ENCODE results near the gene IL1RAP. TPM values are rescaled to one million over a fixed set of nuclear protein-coding genes. Genes with fewer than 3 reads are reported as not detected.
A peak's percentile ranks its signal among the peaks of the same experiment; 100 is the strongest.

Gene IL1RAP
- total and polyA plus RNA-seq, 2 experiments from 2014 or later, result 3.6 to 5.0 TPM

DNA sequence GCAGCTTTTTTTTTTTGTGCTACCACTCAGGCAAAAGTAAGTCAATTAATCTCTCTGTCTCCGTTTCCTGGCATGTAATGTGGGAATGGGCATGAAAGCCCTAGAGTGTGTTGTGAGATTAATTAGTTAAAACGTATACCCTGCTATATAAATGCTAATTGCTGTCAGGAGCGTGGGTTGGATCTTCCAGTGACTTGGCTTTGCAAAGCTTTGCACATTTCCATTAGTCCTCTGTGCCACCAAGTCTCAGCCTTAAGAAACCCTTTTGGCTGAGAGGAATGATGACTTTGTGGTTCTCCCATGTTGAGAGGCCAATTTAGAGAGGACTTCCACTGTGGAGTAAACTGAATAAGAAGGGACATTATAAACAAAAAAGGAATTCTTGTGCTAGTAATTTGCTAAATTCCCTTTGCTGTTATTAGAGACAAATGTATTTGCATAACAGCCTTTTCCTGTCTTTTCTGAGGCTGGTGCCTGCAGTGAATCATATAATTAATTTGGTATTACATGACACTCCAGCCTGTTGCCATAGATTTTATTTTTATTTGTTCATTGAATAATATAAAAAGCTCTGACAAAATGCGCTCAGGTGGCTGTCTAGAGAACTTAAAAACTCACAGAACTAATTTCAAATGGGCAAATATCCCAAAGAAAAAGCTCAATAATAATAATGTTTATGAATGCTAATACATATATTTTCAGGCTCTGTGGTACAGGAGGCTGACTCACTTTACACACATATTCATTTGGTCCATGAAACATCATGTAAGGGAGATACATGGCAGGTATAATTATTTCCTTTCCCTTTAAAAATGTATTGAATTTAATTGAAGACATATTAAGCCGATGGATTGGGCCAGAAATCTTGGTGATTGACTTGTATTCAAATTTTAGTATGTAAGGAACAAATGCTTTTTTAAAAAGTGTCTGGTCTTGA, 82.7 kb downstream of the IL1RAP start:
- Histone ChIP-seq H3K4me3 (no peak overlapping the region), H3F3A (replicated peaks; ENCODE audit: low read depth) (no peaks in the 10 kb centered on the region), H3K36me3 (ENCODE audit: insufficient read depth) (no peaks in the 10 kb centered on the region), H3K27ac (ENCODE audit: low read depth) (peak overlapping the region; percentile 36; the same call in 1 of the 2 replicates), H3K9me2 (ENCODE audit: insufficient read depth) (no peaks in the 10 kb centered on the region), H2AFZ (no peak overlapping the region), H3K4me2 (no peak overlapping the region), H3K4me1 (ENCODE audit: insufficient read depth) (peaks cover 11% of the 10 kb centered on the region), H4K20me1 (replicated peaks; ENCODE audit: insufficient read depth) (no peaks in the 10 kb centered on the region), H3K27me3 (ENCODE audit: insufficient read depth) (no peaks in the 10 kb centered on the region), H3K79me2 (replicated peaks; ENCODE audit: insufficient read depth) (no peaks in the 10 kb centered on the region)
- no peaks in the 10 kb centered on the region for H3K36me3 Mint-ChIP-seq (ENCODE audit: low read depth)
- ATAC-seq, result no peak
- no peak overlapping the region for H3K4me3 Mint-ChIP-seq
- no peaks in the 10 kb centered on the region for H3K9me3 Mint-ChIP-seq
- TF ChIP-seq CREB1 (CRISPR knock-in tag; IDR thresholded peaks at IDR 0.05; ENCODE audit: low read depth) (no peak), NANOG (IDR thresholded peaks at IDR 0.05; ENCODE audit: borderline replicate concordance) (no peak), EZH2phosphoT487 (IDR thresholded peaks at IDR 0.05; ENCODE audit: unreplicated experiment) (no peak), ZNF331 (CRISPR knock-in tag; IDR thresholded peaks at IDR 0.05; ENCODE audit: low read depth) (no peak), ZNF114 (CRISPR knock-in tag; IDR thresholded peaks at IDR 0.05) (no peak), STAT1 (IDR thresholded peaks at IDR 0.05; ENCODE audit: unreplicated experiment) (no peak), EZH2 (IDR thresholded peaks at IDR 0.05; ENCODE audit: low read depth, unreplicated experiment) (no peak), JUNB (IDR thresholded peaks at IDR 0.05; ENCODE audit: unreplicated experiment) (no peak), POLR2AphosphoS5 (IDR thresholded peaks at IDR 0.05; ENCODE audit: low read depth) (no peak)
- TF ChIP-seq, protein P1, sequence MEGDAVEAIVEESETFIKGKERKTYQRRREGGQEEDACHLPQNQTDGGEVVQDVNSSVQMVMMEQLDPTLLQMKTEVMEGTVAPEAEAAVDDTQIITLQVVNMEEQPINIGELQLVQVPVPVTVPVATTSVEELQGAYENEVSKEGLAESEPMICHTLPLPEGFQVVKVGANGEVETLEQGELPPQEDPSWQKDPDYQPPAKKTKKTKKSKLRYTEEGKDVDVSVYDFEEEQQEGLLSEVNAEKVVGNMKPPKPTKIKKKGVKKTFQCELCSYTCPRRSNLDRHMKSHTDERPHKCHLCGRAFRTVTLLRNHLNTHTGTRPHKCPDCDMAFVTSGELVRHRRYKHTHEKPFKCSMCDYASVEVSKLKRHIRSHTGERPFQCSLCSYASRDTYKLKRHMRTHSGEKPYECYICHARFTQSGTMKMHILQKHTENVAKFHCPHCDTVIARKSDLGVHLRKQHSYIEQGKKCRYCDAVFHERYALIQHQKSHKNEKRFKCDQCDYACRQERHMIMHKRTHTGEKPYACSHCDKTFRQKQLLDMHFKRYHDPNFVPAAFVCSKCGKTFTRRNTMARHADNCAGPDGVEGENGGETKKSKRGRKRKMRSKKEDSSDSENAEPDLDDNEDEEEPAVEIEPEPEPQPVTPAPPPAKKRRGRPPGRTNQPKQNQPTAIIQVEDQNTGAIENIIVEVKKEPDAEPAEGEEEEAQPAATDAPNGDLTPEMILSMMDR (conservative IDR thresholded peaks at IDR 0.05; ENCODE audit: low read depth in 2 of 2), result no peak
- TF ChIP-seq, protein P2, sequence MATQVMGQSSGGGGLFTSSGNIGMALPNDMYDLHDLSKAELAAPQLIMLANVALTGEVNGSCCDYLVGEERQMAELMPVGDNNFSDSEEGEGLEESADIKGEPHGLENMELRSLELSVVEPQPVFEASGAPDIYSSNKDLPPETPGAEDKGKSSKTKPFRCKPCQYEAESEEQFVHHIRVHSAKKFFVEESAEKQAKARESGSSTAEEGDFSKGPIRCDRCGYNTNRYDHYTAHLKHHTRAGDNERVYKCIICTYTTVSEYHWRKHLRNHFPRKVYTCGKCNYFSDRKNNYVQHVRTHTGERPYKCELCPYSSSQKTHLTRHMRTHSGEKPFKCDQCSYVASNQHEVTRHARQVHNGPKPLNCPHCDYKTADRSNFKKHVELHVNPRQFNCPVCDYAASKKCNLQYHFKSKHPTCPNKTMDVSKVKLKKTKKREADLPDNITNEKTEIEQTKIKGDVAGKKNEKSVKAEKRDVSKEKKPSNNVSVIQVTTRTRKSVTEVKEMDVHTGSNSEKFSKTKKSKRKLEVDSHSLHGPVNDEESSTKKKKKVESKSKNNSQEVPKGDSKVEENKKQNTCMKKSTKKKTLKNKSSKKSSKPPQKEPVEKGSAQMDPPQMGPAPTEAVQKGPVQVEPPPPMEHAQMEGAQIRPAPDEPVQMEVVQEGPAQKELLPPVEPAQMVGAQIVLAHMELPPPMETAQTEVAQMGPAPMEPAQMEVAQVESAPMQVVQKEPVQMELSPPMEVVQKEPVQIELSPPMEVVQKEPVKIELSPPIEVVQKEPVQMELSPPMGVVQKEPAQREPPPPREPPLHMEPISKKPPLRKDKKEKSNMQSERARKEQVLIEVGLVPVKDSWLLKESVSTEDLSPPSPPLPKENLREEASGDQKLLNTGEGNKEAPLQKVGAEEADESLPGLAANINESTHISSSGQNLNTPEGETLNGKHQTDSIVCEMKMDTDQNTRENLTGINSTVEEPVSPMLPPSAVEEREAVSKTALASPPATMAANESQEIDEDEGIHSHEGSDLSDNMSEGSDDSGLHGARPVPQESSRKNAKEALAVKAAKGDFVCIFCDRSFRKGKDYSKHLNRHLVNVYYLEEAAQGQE (IDR thresholded peaks at IDR 0.05; ENCODE audit: unreplicated experiment), result no peak
- TF ChIP-seq, protein P3, sequence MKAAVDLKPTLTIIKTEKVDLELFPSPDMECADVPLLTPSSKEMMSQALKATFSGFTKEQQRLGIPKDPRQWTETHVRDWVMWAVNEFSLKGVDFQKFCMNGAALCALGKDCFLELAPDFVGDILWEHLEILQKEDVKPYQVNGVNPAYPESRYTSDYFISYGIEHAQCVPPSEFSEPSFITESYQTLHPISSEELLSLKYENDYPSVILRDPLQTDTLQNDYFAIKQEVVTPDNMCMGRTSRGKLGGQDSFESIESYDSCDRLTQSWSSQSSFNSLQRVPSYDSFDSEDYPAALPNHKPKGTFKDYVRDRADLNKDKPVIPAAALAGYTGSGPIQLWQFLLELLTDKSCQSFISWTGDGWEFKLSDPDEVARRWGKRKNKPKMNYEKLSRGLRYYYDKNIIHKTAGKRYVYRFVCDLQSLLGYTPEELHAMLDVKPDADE (IDR thresholded peaks at IDR 0.05), result no peak
- TF ChIP-seq, protein P4, sequence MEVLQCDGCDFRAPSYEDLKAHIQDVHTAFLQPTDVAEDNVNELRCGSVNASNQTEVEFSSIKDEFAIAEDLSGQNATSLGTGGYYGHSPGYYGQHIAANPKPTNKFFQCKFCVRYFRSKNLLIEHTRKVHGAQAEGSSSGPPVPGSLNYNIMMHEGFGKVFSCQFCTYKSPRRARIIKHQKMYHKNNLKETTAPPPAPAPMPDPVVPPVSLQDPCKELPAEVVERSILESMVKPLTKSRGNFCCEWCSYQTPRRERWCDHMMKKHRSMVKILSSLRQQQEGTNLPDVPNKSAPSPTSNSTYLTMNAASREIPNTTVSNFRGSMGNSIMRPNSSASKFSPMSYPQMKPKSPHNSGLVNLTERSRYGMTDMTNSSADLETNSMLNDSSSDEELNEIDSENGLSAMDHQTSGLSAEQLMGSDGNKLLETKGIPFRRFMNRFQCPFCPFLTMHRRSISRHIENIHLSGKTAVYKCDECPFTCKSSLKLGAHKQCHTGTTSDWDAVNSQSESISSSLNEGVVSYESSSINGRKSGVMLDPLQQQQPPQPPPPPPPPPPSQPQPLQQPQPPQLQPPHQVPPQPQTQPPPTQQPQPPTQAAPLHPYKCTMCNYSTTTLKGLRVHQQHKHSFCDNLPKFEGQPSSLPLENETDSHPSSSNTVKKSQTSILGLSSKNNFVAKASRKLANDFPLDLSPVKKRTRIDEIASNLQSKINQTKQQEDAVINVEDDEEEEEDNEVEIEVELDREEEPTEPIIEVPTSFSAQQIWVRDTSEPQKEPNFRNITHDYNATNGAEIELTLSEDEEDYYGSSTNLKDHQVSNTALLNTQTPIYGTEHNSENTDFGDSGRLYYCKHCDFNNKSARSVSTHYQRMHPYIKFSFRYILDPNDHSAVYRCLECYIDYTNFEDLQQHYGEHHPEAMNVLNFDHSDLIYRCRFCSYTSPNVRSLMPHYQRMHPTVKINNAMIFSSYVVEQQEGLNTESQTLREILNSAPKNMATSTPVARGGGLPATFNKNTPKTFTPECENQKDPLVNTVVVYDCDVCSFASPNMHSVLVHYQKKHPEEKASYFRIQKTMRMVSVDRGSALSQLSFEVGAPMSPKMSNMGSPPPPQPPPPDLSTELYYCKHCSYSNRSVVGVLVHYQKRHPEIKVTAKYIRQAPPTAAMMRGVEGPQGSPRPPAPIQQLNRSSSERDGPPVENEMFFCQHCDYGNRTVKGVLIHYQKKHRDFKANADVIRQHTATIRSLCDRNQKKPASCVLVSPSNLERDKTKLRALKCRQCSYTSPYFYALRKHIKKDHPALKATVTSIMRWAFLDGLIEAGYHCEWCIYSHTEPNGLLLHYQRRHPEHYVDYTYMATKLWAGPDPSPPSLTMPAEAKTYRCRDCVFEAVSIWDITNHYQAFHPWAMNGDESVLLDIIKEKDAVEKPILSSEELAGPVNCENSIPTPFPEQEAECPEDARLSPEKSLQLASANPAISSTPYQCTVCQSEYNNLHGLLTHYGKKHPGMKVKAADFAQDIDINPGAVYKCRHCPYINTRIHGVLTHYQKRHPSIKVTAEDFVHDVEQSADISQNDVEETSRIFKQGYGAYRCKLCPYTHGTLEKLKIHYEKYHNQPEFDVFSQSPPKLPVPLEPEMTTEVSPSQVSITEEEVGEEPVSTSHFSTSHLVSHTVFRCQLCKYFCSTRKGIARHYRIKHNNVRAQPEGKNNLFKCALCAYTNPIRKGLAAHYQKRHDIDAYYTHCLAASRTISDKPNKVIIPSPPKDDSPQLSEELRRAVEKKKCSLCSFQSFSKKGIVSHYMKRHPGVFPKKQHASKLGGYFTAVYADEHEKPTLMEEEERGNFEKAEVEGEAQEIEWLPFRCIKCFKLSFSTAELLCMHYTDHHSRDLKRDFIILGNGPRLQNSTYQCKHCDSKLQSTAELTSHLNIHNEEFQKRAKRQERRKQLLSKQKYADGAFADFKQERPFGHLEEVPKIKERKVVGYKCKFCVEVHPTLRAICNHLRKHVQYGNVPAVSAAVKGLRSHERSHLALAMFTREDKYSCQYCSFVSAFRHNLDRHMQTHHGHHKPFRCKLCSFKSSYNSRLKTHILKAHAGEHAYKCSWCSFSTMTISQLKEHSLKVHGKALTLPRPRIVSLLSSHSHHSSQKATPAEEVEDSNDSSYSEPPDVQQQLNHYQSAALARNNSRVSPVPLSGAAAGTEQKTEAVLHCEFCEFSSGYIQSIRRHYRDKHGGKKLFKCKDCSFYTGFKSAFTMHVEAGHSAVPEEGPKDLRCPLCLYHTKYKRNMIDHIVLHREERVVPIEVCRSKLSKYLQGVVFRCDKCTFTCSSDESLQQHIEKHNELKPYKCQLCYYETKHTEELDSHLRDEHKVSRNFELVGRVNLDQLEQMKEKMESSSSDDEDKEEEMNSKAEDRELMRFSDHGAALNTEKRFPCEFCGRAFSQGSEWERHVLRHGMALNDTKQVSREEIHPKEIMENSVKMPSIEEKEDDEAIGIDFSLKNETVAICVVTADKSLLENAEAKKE (CRISPR knock-in tag; IDR thresholded peaks at IDR 0.05), result no peak
- H3K27ac Mint-ChIP-seq, result peak overlapping the region; percentile 81
- peaks cover 15% of the 10 kb centered on the region for H3K4me1 Mint-ChIP-seq
- DNase-seq (ENCODE audit: low spot score), result no peak
- no peaks in the 10 kb centered on the region for H3K27me3 Mint-ChIP-seq (ENCODE audit: insufficient read depth, low read depth, poor library complexity)
